DND-41 (cell line): ENCODE results near the gene TMEM117.
"Not testable (repeated sequence)": the region's sequence is repeated elsewhere in the genome, so short reads cannot be mapped to it uniquely, and the experiment has no call there.

Experiments used
- ATAC-seq: fragments of 200-7000 bp; cut with Tn5 transposase; 3 replicates; pipeline ENCODE4 v1.9.1; 2021; ENCODE audit warnings: low read depth; ENCODE audit not compliant: insufficient read depth
- DNase-seq: peaks from one replicate; pipeline ENCODE4 v3.0.0-alpha.2; 2020
- H2AFZ ChIP-seq: 2 replicates; pipeline ENCODE4 v1.6.0; 2012; ENCODE audit warnings: low read depth, low read length
- H3K27ac ChIP-seq: 2 replicates; pipeline ENCODE4 v1.5.1; 2012; ENCODE audit warnings: low read length, inconsistent platforms
- H3K27me3 ChIP-seq: fragments of 200-600 bp; sonication (generic); 2 replicates; pipeline ENCODE4 v1.6.0; 2012; ENCODE audit warnings: low read length, mild to moderate bottlenecking, inconsistent platforms; ENCODE audit not compliant: insufficient read depth, poor library complexity
- H3K36me3 ChIP-seq: 2 replicates; pipeline ENCODE4 v1.5.1; 2012; ENCODE audit warnings: low read length, inconsistent platforms; ENCODE audit not compliant: insufficient read depth
- H3K4me1 ChIP-seq: 2 replicates; pipeline ENCODE4 v1.5.1; 2012; ENCODE audit warnings: mild to moderate bottlenecking, low read length; ENCODE audit not compliant: insufficient read depth
- H3K4me2 ChIP-seq: 2 replicates; pipeline ENCODE4 v1.6.0; 2012; ENCODE audit warnings: mild to moderate bottlenecking, moderate library complexity, low read length, inconsistent platforms; ENCODE audit not compliant: insufficient read depth
- H3K4me3 ChIP-seq, 2 experiments: fragments of 200-600 bp in 1 of 2; shearing (Covaris generic) in 1 of 2; 2 replicates each; pipeline ENCODE4 v1.5.1; 2012 to 2016; ENCODE audit warnings: inconsistent platforms in 2 of 2, low read length in 2 of 2, mild to moderate bottlenecking in 2 of 2, low read depth in 1 of 2, moderate library complexity in 1 of 2
- H3K79me2 ChIP-seq: 2 replicates; pipeline ENCODE4 v1.6.0; 2012; ENCODE audit warnings: low read length, inconsistent platforms; ENCODE audit not compliant: insufficient read depth
- H3K9ac ChIP-seq: 2 replicates; pipeline ENCODE4 v1.6.0; 2012; ENCODE audit warnings: low read depth, mild to moderate bottlenecking, inconsistent platforms, low read length, moderate library complexity
- H3K9me3 ChIP-seq: 2 replicates; pipeline ENCODE4 v1.5.1; 2012; ENCODE audit warnings: low read length, moderate library complexity, mild to moderate bottlenecking, inconsistent platforms; ENCODE audit not compliant: insufficient read depth, severe bottlenecking
- H4K20me1 ChIP-seq: 2 replicates; pipeline ENCODE4 v1.6.0; 2012; ENCODE audit warnings: low read length; ENCODE audit not compliant: insufficient read depth
- EZH2 ChIP-seq: IDR thresholded peaks from 3 replicates; pipeline ENCODE4 v1.6.1; 2012; ENCODE audit warnings: borderline replicate concordance, low read depth, mild to moderate bottlenecking, moderate library complexity, low read length, inconsistent platforms; ENCODE audit not compliant: severe bottlenecking
- TF ChIP-seq, protein P1 (sequence below): IDR thresholded peaks from 2 replicates; pipeline ENCODE4 v1.5.1; 2012; ENCODE audit warnings: borderline replicate concordance, low read length, moderate library complexity, mild to moderate bottlenecking; ENCODE audit not compliant: poor library complexity, severe bottlenecking; ENCODE audit errors: extremely low read depth

Gene TMEM117

DNA sequence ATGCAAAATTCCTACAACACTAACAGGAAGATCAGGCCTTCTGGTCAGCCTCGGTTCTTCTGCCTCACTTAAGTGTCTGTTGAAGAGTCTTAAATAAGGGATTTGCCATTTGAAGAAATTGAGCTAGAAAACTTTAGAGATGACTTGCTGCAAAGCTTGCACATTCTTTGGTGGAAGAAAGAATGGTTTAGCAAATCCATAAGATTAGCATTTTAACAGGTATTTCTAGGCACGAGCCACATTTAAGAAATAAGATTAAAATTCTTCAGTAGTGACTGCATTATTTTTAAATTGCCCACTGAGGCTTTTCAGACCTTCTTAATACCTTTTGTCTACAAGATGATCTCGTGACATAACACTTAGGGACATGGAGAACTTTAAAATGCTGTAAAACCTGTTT, 327.1 kb downstream of the TMEM117 start:
- Histone ChIP-seq H3K36me3 (no peaks in the 10 kb centered on the region), H3K79me2 (no peaks in the 10 kb centered on the region), H3K4me2 (no peak overlapping the region), H3K9me3 (no peaks in the 10 kb centered on the region), H3K4me1 (no peaks in the 10 kb centered on the region), H2AFZ (no peak overlapping the region), H3K27ac (no peak overlapping the region), H4K20me1 (no peaks in the 10 kb centered on the region), H3K27me3 (no peaks in the 10 kb centered on the region), H3K4me3 (no peak overlapping the region), H3K9ac (no peak overlapping the region)
- ATAC-seq: no peak
- DNase-seq: no peak
- no peak for TF ChIP-seq EZH2
- TF ChIP-seq, protein P1, sequence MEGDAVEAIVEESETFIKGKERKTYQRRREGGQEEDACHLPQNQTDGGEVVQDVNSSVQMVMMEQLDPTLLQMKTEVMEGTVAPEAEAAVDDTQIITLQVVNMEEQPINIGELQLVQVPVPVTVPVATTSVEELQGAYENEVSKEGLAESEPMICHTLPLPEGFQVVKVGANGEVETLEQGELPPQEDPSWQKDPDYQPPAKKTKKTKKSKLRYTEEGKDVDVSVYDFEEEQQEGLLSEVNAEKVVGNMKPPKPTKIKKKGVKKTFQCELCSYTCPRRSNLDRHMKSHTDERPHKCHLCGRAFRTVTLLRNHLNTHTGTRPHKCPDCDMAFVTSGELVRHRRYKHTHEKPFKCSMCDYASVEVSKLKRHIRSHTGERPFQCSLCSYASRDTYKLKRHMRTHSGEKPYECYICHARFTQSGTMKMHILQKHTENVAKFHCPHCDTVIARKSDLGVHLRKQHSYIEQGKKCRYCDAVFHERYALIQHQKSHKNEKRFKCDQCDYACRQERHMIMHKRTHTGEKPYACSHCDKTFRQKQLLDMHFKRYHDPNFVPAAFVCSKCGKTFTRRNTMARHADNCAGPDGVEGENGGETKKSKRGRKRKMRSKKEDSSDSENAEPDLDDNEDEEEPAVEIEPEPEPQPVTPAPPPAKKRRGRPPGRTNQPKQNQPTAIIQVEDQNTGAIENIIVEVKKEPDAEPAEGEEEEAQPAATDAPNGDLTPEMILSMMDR: no peak

GRCh38 chr12:44174053-44174452, 338.2 kb downstream of the TMEM117 start:
- H3K4me1 ChIP-seq: no peaks in the 10 kb centered on the region
- H3K27ac ChIP-seq: no peak overlapping the region
- H3K4me3 ChIP-seq: no peak overlapping the region
- H3K27me3 ChIP-seq: no peaks in the 10 kb centered on the region
- TF ChIP-seq, protein P1: no peak
- TF ChIP-seq EZH2: no peak
- no peak for DNase-seq
- H3K9ac ChIP-seq: no peak overlapping the region
- H2AFZ ChIP-seq: no peak overlapping the region
- H3K36me3 ChIP-seq: no peaks in the 10 kb centered on the region
- no peak overlapping the region for H3K4me2 ChIP-seq
- no peaks in the 10 kb centered on the region for H3K79me2 ChIP-seq
- ATAC-seq: no peak
- no peaks in the 10 kb centered on the region for H4K20me1 ChIP-seq
- no peaks in the 10 kb centered on the region for H3K9me3 ChIP-seq

DNA sequence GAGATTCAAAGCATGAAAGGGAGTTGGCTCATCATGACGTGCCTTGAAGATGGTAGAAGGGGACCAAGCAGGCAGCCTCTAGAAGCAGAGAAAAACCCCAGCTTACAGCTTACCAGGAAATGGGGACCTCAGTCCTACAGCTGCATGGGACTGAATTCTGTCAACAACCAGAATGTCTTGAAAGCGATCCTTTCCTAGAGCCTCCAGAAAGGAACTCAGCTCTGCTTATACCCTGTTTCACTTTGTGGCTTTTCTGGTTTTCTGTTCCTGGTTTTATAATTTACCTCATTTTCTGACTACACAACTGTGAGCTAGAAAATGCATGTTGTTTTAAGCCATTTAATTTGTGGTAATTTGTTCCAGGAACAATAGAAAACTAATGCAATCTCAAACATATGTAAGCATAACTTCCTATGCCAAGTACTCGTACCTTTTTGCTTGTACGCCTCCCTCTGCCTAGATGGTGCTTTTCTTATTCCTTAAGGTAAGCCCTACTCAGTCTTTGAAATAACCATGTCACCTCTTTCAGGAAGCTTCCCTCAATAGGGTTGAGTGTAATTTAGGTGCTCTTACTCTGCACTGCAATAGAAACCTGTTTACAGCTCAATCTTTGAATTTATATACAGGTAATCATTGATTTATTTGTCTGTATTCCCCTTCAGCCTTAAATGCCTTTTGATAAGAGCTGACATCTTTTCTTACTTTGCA, 348.8 kb downstream of the TMEM117 start:
- Histone ChIP-seq H4K20me1 (no peaks in the 10 kb centered on the region), H3K27me3 (no peaks in the 10 kb centered on the region), H3K4me1 (no peaks in the 10 kb centered on the region), H3K9ac (no peak overlapping the region), H3K4me2 (no peak overlapping the region), H3K79me2 (no peaks in the 10 kb centered on the region), H3K9me3 (no peaks in the 10 kb centered on the region), H3K4me3 (no peak overlapping the region), H2AFZ (no peak overlapping the region), H3K27ac (no peak overlapping the region), H3K36me3 (no peaks in the 10 kb centered on the region)
- ATAC-seq (no peak), DNase-seq (no peak)
- TF ChIP-seq EZH2: no peak
- TF ChIP-seq, protein P1: no peak

- Histone ChIP-seq H3K79me2 (no peaks in the 10 kb centered on the region), H3K4me1 (no peaks in the 10 kb centered on the region), H3K4me3 (no peak overlapping the region), H4K20me1 (no peaks in the 10 kb centered on the region), H2AFZ (no peak overlapping the region), H3K9ac (no peak overlapping the region), H3K27me3 (no peaks in the 10 kb centered on the region), H3K27ac (no peak overlapping the region), H3K36me3 (no peaks in the 10 kb centered on the region), H3K9me3 (no peaks in the 10 kb centered on the region), H3K4me2 (no peak overlapping the region)
- no peak for TF ChIP-seq EZH2
- TF ChIP-seq, protein P1: no peak
- ATAC-seq (no peak), DNase-seq (no peak)
Measured at GRCh38 chr12:44193281-44193680, 357.4 kb downstream of the TMEM117 start.

DNA sequence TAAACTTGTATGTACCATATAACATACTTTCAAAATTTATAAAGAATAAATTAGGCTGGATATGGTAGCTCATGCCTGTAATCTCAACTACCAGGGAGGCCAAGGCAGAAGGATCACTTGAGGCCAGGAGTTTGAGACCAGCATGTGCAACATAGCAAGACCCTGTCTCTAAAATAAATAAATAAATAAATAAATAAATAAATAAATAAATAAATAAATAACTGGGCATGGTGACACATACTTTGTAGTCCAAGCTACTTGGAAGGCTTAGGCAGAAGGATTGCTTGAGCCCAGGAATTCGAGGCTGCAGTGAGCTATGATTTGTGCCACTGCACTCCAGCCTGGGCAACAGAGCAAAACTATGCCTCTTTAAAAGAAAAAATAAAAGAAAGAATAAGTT, 359.8 kb downstream of the TMEM117 start:
- H4K20me1 ChIP-seq, DNase-seq, H3K4me2 ChIP-seq, H3K4me3 ChIP-seq, H3K4me1 ChIP-seq, H2AFZ ChIP-seq, H3K9ac ChIP-seq, H3K27ac ChIP-seq, H3K79me2 ChIP-seq, H3K27me3 ChIP-seq, H3K9me3 ChIP-seq, H3K36me3 ChIP-seq, ATAC-seq: not testable (repeated sequence)
